NCI-H460 (cell line): Measurements from ENCODE around the gene PSD4. TPM values are rescaled to one million over a fixed set of nuclear protein-coding genes. Genes with fewer than 3 reads are reported as not detected.

Experiments used
- DNase-seq: peaks from one replicate; pipeline ENCODE4 v3.0.0-alpha.2; 2016; ENCODE audit warnings: low read depth; ENCODE audit errors: extremely low read depth
- total RNA-seq: library from RNA; depleted of rRNA; stranded (reverse); fragments of >200 nt; shearing (Covaris generic); gene quantifications from 2 replicates; pipeline ENCODE4 v1.2.3, GENCODE V29; 2014

Gene PSD4
- total RNA-seq, 1 experiment from 2014 or later = 0.64 TPM

GRCh38 chr2:113182471-113183260, 8.9 kb downstream of the PSD4 start:
- DNase-seq = no peak

GRCh38 chr2:113183264-113183663, 9.5 kb downstream of the PSD4 start:
- DNase-seq = no peak

- no peak for DNase-seq
Measured at GRCh38 chr2:113183703-113184102, 9.9 kb downstream of the PSD4 start.

- DNase-seq = no peak
Measured at GRCh38 chr2:113184531-113185230, 10.9 kb downstream of the PSD4 start.

- no peak for DNase-seq
Measured at GRCh38 chr2:113185664-113186432, 12.1 kb downstream of the PSD4 start.

GRCh38 chr2:113186433-113186796, 12.6 kb downstream of the PSD4 start:
- DNase-seq = no peak

- DNase-seq = no peak
Measured at GRCh38 chr2:113187771-113188170, 14.0 kb downstream of the PSD4 start.

- no peak for DNase-seq
Measured at GRCh38 chr2:113190871-113191270, 17.1 kb downstream of the PSD4 start.

GRCh38 chr2:113192459-113193100, 18.8 kb downstream of the PSD4 start:
- DNase-seq = no peak

- DNase-seq = no peak
Measured at GRCh38 chr2:113195923-113196501, 22.2 kb downstream of the PSD4 start.

- DNase-seq = no peak
Measured at GRCh38 chr2:113196839-113197238, 23.1 kb downstream of the PSD4 start.

GRCh38 chr2:113197347-113198047, 23.7 kb downstream of the PSD4 start:
- no peak for DNase-seq

- no peak for DNase-seq
Measured at GRCh38 chr2:113198048-113198789, 24.4 kb downstream of the PSD4 start.

GRCh38 chr2:113198790-113199612, 25.2 kb downstream of the PSD4 start:
- peak; percentile 69 for DNase-seq

GRCh38 chr2:113200236-113200635, 26.5 kb downstream of the PSD4 start:
- no peak for DNase-seq

GRCh38 chr2:113200736-113201490, 27.1 kb downstream of the PSD4 start:
- DNase-seq = no peak

- no peak for DNase-seq
Measured at GRCh38 chr2:113201496-113202304, 27.9 kb downstream of the PSD4 start.
